Measurements from ENCODE around the gene PPP1R12A.

GRCh38 chr12:79766705-79767464, 168.0 kb downstream of the PPP1R12A start:
- TF ChIP-seq POLR2AphosphoS5 (IDR thresholded peaks at IDR 0.05; ENCODE audit: low read depth) (no peak), CTCF (IDR thresholded peaks at IDR 0.05; ENCODE audit: insufficient read depth, low read length) (no peak), REST (IDR thresholded peaks at IDR 0.05; ENCODE audit: insufficient replicate concordance, low read depth) (no peak)

Measured in HL-60 (cell line).